Gastroesophageal sphincter (tissue), 3 donors: Measurements from ENCODE around the gene ADIPOR2.

Experiments
- CTCF ChIP-seq, 4 experiments: fragments of 200-600 bp in 2 of 4; fragments of 450-650 bp in 2 of 4; sonication (generic) in 1 of 4; IDR thresholded peaks; one replicate each; pipeline ENCODE4 v1.5.1; 2017 to 2019; ENCODE audit warnings: antibody characterized with exemption in 4 of 4, mild to moderate bottlenecking in 2 of 4, moderate library complexity in 2 of 4
- POLR2AphosphoS5 ChIP-seq: sonication (generic); formaldehyde crosslinking; IDR thresholded peaks from one replicate; pipeline ENCODE4 v1.6.1; 2017; ENCODE audit warnings: antibody characterized with exemption

- TF ChIP-seq POLR2AphosphoS5 (no peak), CTCF (IDR thresholded peaks at IDR 0.05) (no peak)
Observed at GRCh38 chr12:1728824-1729223, 38.0 kb downstream of the ADIPOR2 start.
